ENCODE data around the gene RAB15. TPM values are rescaled to one million over a fixed set of nuclear protein-coding genes. Genes with fewer than 3 reads are reported as not detected.

Gene RAB15
- total and polyA plus RNA-seq, 2 of the 8 experiments (the other 6 are each of a cell fraction or from before 2014, with no cell fraction given) = 38.8 to 58.1 TPM

- no peak for TF ChIP-seq CBX8 (IDR thresholded peaks at IDR 0.05; ENCODE audit: borderline replicate concordance, low read depth, low read length)
- TF ChIP-seq USF2 (IDR thresholded peaks at IDR 0.05; ENCODE audit: low read length) = no peak
- peak in 1 of 2 experiments; percentile 69; a peak in 2 of 3 replicates for TF ChIP-seq POLR2A (IDR thresholded peaks at IDR 0.05; ENCODE audit: control extremely low read depth in 1 of 2, low read depth in 2 of 2, low read length in 2 of 2)
- TF ChIP-seq SP1 (IDR thresholded peaks at IDR 0.05; ENCODE audit: low read depth, low read length) = 0 out of 2 replicates have a peak, but pooled peaks have one; percentile 36
- TF ChIP-seq SIRT6 (IDR thresholded peaks at IDR 0.05; ENCODE audit: low read length) = no peak
- peak; percentile 83 for TF ChIP-seq PHF8 (conservative IDR thresholded peaks at IDR 0.05; ENCODE audit: low read depth, low read length)
- TF ChIP-seq EZH2 (IDR thresholded peaks at IDR 0.05; ENCODE audit: low read depth, low read length, severe bottlenecking) = no peak
- no peak; the same call in 1 of the 2 replicates for TF ChIP-seq KDM5A (IDR thresholded peaks at IDR 0.05; ENCODE audit: low read length)
- no peak for TF ChIP-seq JUN (IDR thresholded peaks at IDR 0.05; ENCODE audit: low read depth, low read length)
- no peak for TF ChIP-seq GABPA (IDR thresholded peaks at IDR 0.05; ENCODE audit: borderline replicate concordance, insufficient read depth, low read length)
- no peak; the same call in 1 of the 2 replicates for TF ChIP-seq E2F6 (IDR thresholded peaks at IDR 0.05)
- TF ChIP-seq CHD1 (IDR thresholded peaks at IDR 0.05; ENCODE audit: low read depth, low read length) = no peak
- peak; percentile 70 to 91; a peak in 3 of 4 replicates for TF ChIP-seq HDAC2 (IDR thresholded peaks at IDR 0.05; ENCODE audit: borderline replicate concordance in 1 of 2, low read depth in 2 of 2, low read length in 2 of 2)
- no peak for TF ChIP-seq GTF2F1 (IDR thresholded peaks at IDR 0.05; ENCODE audit: borderline replicate concordance, low read depth, low read length)
- peak in 1 of 2 experiments; percentile 71; a peak in 2 of 4 replicates for TF ChIP-seq SIN3A (conservative IDR thresholded peaks at IDR 0.05 in 1 of 2, IDR thresholded peaks at IDR 0.05 in 1 of 2; ENCODE audit: low read depth in 1 of 2, low read length in 2 of 2)
- peak; percentile 89 for TF ChIP-seq ASH2L (IDR thresholded peaks at IDR 0.05; ENCODE audit: low read length)
- peak; percentile 83 for TF ChIP-seq KDM4A (IDR thresholded peaks at IDR 0.05; ENCODE audit: low read depth, low read length, severe bottlenecking)
- no peak for TF ChIP-seq RXRA (IDR thresholded peaks at IDR 0.05; ENCODE audit: insufficient read depth, low read depth, low read length)
- no peak; the same call in 1 of the 2 replicates for TF ChIP-seq JUND (IDR thresholded peaks at IDR 0.05; ENCODE audit: low read length)
- no peak for TF ChIP-seq FOSL1 (IDR thresholded peaks at IDR 0.05; ENCODE audit: insufficient read depth, low read depth, low read length)
- TF ChIP-seq SP2 (IDR thresholded peaks at IDR 0.05; ENCODE audit: low read length) = no peak
- no peak for TF ChIP-seq SUZ12 (IDR thresholded peaks at IDR 0.05; ENCODE audit: low read length)
Observed at GRCh38 chr14:64986648-64987437, 14.7 kb upstream of the RAB15 start, which contains the start of gene FNTB (continued).

Data from H1 (cell line).